ENCODE measurements around the gene RRN3.
"Not testable (repeated sequence)": the region's sequence is repeated elsewhere in the genome, so short reads cannot be mapped to it uniquely, and the experiment has no call there.

RRN3 gene

DNA sequence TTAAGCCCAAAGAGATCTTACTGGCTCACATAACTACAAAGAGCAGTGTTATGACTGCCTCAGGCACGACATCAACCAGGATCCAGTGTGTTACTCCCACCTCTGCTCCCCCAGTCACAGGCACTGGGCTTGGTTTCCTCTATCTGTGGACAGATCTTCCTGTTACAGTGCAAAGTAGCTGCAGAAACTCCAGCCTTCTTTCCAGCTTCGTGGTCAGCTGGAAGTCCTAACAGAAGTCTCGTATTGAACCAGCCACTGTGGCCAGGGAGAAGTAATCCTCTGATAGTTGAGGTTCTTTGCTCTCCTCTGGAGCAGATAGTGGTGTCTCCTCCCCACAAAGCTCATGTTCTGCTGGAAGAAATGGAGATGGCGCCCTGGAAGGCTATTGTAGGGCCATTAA, 77.7 kb downstream of the RRN3 start:
- DNase-seq; intact Hi-C loops (cut with DNase I): not testable (repeated sequence)

DNA sequence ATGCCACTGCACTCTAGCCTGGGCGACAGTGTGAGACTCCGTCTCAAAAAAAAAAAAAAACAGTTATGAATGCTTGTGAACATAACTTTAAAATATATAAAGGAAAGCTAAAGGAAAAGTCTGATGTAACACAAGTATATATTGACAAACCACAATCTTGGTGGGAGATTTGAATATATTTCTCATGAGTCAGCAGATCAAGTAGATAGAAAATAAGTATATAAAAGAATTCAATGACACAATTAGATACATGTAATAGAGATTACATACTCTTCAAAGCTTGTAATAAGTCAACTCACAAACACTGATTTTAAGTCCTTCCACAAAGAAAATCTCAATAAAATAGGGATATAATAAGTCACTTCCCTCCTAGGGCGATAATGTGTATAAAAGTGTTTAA, 78.4 kb downstream of the RRN3 start:
- DNase-seq; intact Hi-C loops (cut with DNase I): not testable (repeated sequence)

DNA sequence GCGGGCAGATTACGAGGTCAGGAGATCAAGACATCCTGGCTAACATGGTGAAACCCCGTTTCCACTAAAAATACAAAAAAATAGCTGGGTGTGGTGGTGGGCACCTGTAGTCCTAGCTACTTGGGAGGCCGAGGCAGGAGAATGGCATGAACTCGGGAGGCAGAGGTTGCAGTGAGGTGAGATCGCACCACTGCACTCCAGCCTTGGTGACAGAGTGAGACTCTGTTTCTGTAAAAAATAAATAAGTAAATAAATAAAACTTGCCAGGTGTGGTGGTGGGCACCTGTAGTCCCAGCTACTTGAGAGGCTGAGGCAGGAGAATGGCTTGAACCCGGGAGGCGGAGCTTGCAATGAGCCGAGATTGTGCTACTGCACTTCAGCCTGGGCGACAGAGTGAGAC, 81.1 kb downstream of the RRN3 start:
- intact Hi-C loops (cut with DNase I); DNase-seq: not testable (repeated sequence)

All from head of caudate nucleus (tissue), 42 donors.